Activated CD8-positive, alpha-beta T cell treated with anti-CD3 and anti-CD28 coated beads for 36 hours (primary cell): Measurements from ENCODE around the gene AMOTL2. TPM values are rescaled to one million over a fixed set of nuclear protein-coding genes. Genes with fewer than 3 reads are reported as not detected.

Experiments used
- ATAC-seq: fragments of 200-7000 bp; cut with Tn5 transposase; one replicate; pipeline ENCODE4 v1.10.0; 2021; ENCODE audit warnings: mild to moderate bottlenecking, moderate library complexity
- CTCF ChIA-PET: fragments of 350-600 bp; sonication (Branson Sonifier 250); formaldehyde crosslinking; loops from one replicate; lab custom pipeline; 2021; ENCODE audit warnings: antibody characterized with exemption; lab: Charles Lee
- POLR2A ChIA-PET: fragments of 350-600 bp; sonication (Branson Sonifier 250); formaldehyde crosslinking; loops from one replicate; lab custom pipeline; 2021; ENCODE audit warnings: antibody characterized with exemption; lab: Charles Lee
- DNase-seq: peaks from one replicate; pipeline ENCODE4 v3.0.0-alpha.2; 2020
- H3K27ac Mint-ChIP-seq: one replicate; pipeline ENCODE4 v1.8.0; 2021; ENCODE audit warnings: mild to moderate bottlenecking, mixed read lengths
- H3K27me3 Mint-ChIP-seq: one replicate; pipeline ENCODE4 v1.8.0; 2021; ENCODE audit warnings: mixed read lengths
- H3K36me3 Mint-ChIP-seq: one replicate; pipeline ENCODE4 v1.8.0; 2021; ENCODE audit warnings: low read depth, mixed read lengths
- H3K4me1 Mint-ChIP-seq: one replicate; pipeline ENCODE4 v1.8.0; 2021; ENCODE audit warnings: low read depth, mixed read lengths
- H3K4me3 Mint-ChIP-seq: one replicate; pipeline ENCODE4 v1.8.0; 2021; ENCODE audit warnings: mild to moderate bottlenecking, moderate library complexity, mixed read lengths
- H3K9me3 Mint-ChIP-seq: one replicate; pipeline ENCODE4 v1.8.0; 2021; ENCODE audit warnings: mixed read lengths
- CTCF ChIP-seq: fragments of 200-600 bp; IDR thresholded peaks from one replicate; pipeline ENCODE4 v1.8.0; 2022; ENCODE audit warnings: antibody characterized with exemption, mild to moderate bottlenecking
- intact Hi-C: fragments of 100-400 bp; cut with micrococcal nuclease; formaldehyde crosslinking; loops from one replicate; pipeline ENCODE4 v1.10.0; 2022
- microRNA-seq: library from miRNA; unstranded; fragments of <30 nt; microRNA quantifications from one replicate; pipeline ENCODE4 v1.2.0, GENCODE V29; 2022; ENCODE audit warnings: borderline microRNAs expressed, borderline replicate concordance
- total RNA-seq, 2 experiments: library from RNA; stranded (reverse); gene quantifications; one replicate each; pipeline ENCODE4 v1.2.3, GENCODE V29; 2021

The AMOTL2 gene
- total RNA-seq, 2 experiments from 2014 or later = not detected

GRCh38 chr3:134307425-134307824 is 66.8 kb downstream of the AMOTL2 start:
- intact Hi-C loops = loop anchor here (5.0 kb wide), 1 partner anchor 110 kb away; no protein-coding TSS in a partner anchor

GRCh38 chr3:134306320-134306719 is 67.9 kb downstream of the AMOTL2 start:
- ChIA-PET POLR2A (no interaction called here), CTCF (interaction anchor here (1.1 to 3.0 kb wide), 4 partner anchors 11 to 167 kb away, joined by 3 to 14 read pairs (median 9); no protein-coding TSS in a partner anchor)
- Mint-ChIP-seq H3K27ac (no peak overlapping the region), H3K4me3 (no peak overlapping the region), H3K9me3 (no peaks in the 10 kb centered on the region), H3K36me3 (no peaks in the 10 kb centered on the region), H3K27me3 (peaks cover 27% of the 10 kb centered on the region), H3K4me1 (peaks cover 2% of the 10 kb centered on the region)
- DNase-seq (no peak), ATAC-seq (no peak)
- TF ChIP-seq CTCF = no peak
- intact Hi-C loops = loop anchor here (5.0 kb wide), 1 partner anchor 109 kb away; no protein-coding TSS in a partner anchor

More at GRCh38 chr3:134307425-134307824, 66.8 kb downstream of the AMOTL2 start:
- H3K4me3 Mint-ChIP-seq = no peak overlapping the region
- H3K36me3 Mint-ChIP-seq = no peaks in the 10 kb centered on the region
- H3K27ac Mint-ChIP-seq = no peak overlapping the region
- ChIA-PET POLR2A (interaction anchor here (0.6 to 1.0 kb wide), 2 partner anchors 168 to 195 kb away, joined by 3 read pairs; no protein-coding TSS in a partner anchor), CTCF (interaction anchor here (0.7 to 4.0 kb wide), 27 partner anchors 10 to 190 kb away, joined by 3 to 111 read pairs (median 4); partner anchors contain the start of gene CEP63)
- no peaks in the 10 kb centered on the region for H3K9me3 Mint-ChIP-seq
- H3K4me1 Mint-ChIP-seq = peaks cover 2% of the 10 kb centered on the region
- no peak for ATAC-seq
- H3K27me3 Mint-ChIP-seq = peaks cover 32% of the 10 kb centered on the region
- no peak for DNase-seq
- TF ChIP-seq CTCF = no peak

Small RNA genes lying within 50 kb of the gene (microRNA-seq; reads per million reads assigned to microRNA genes)
- gene MIR6827 = not detected

Other genes with a start within 250 kb of the AMOTL2 start
- gene RYK, start 123.6 kb downstream of the AMOTL2 start, total RNA-seq = 10 to 100 TPM; 19.8 to 21.9 TPM
- 10 to 100 TPM; 27.3 to 28.0 TPM for gene ANAPC13, start 111.5 kb upstream of the AMOTL2 start, total RNA-seq
- gene CEP63, start 111.6 kb upstream of the AMOTL2 start, total RNA-seq = 10 to 100 TPM; 25.3 to 27.0 TPM